ENCODE measurements around the gene ENOSF1.

DNA sequence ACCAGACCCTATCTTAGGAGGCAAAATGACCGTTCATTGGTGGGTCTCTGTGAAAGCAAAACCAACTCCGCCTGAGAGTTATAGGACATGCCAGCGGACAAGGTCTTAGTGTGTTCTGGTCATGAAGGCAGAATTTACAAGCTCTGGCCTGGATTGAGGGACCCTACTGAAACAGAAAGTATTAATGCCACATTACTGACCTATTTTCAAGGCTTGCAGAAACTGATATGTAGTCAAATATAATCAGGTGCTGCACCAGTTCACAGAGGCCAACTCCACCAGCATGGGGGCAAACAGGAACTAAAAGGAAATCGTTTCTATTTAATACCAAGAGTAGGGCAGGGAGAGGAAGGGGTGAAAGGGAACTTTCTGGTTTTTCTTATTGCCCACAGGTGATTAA lies 35.3 kb downstream of the ENOSF1 start:
- no peak for TF ChIP-seq POLR2A (IDR thresholded peaks at IDR 0.05)
- TF ChIP-seq, protein P1, sequence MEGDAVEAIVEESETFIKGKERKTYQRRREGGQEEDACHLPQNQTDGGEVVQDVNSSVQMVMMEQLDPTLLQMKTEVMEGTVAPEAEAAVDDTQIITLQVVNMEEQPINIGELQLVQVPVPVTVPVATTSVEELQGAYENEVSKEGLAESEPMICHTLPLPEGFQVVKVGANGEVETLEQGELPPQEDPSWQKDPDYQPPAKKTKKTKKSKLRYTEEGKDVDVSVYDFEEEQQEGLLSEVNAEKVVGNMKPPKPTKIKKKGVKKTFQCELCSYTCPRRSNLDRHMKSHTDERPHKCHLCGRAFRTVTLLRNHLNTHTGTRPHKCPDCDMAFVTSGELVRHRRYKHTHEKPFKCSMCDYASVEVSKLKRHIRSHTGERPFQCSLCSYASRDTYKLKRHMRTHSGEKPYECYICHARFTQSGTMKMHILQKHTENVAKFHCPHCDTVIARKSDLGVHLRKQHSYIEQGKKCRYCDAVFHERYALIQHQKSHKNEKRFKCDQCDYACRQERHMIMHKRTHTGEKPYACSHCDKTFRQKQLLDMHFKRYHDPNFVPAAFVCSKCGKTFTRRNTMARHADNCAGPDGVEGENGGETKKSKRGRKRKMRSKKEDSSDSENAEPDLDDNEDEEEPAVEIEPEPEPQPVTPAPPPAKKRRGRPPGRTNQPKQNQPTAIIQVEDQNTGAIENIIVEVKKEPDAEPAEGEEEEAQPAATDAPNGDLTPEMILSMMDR (IDR thresholded peaks at IDR 0.05), result no peak

Measured in Peyer's patch (tissue), 4 donors.